ENCODE results near the gene C1orf21. TPM values are rescaled to one million over a fixed set of nuclear protein-coding genes. Genes with fewer than 3 reads are reported as not detected.

C1orf21 gene
- total and polyA plus RNA-seq, 2 donors (not counting 3 experiments of a cell fraction or from before 2014, with no cell fraction given): 0.79 to 8.5 TPM

- DNase-seq (ENCODE audit: low read depth, low spot score): no peak
- H2AFZ ChIP-seq (ENCODE audit: low read depth, low read length): no peak overlapping the region
- no peak overlapping the region for H3K4me3 ChIP-seq (replicated peaks in 1 of 3; ENCODE audit: insufficient read depth in 1 of 3, low read depth in 1 of 3, low read length in 3 of 3)
- FAIRE-seq: no peak
- H3K36me3 ChIP-seq (ENCODE audit: control insufficient read depth in 2 of 2, extremely low read depth in 1 of 2, insufficient read depth in 2 of 2, low read length in 2 of 2): no peaks in the 10 kb centered on the region
- H3K79me2 ChIP-seq (ENCODE audit: control insufficient read depth, insufficient read depth, low read length): no peaks in the 10 kb centered on the region
- ChIA-PET POLR2A (no interaction called here), CTCF (interaction anchor here (0.9 kb wide), 1 partner anchor 11 kb away, joined by 3 read pairs; no protein-coding TSS in a partner anchor)
- intact Hi-C loops (cut with micrococcal nuclease) (no loop called here), dilution Hi-C loops (cut with MboI; ENCODE audit: extremely low pct_ligation_motif_present, low sequenced_read_pairs) (no loop called here)
- no peaks in the 10 kb centered on the region for H3K4me1 ChIP-seq (ENCODE audit: control insufficient read depth, extremely low read depth, insufficient read depth, low read length)
- H4K20me1 ChIP-seq (replicated peaks; ENCODE audit: control insufficient read depth, extremely low read depth, insufficient read depth, low read length): no peaks in the 10 kb centered on the region
- no peak overlapping the region for H3K9ac ChIP-seq (replicated peaks; ENCODE audit: extremely low read depth, insufficient read depth, low read length)
- H3K9me3 ChIP-seq (replicated peaks; ENCODE audit: control insufficient read depth, insufficient read depth, low read length): no peaks in the 10 kb centered on the region
- no TSS peak for BruUV-seq (replicated peaks)
- no peaks in the 10 kb centered on the region for H3K27me3 ChIP-seq (ENCODE audit: control insufficient read depth in 2 of 2, insufficient read depth in 2 of 2, low read length in 2 of 2)
- no peaks in the 10 kb centered on the region for H3K9me1 ChIP-seq (replicated peaks; ENCODE audit: control insufficient read depth, extremely low read depth, insufficient read depth, low read length)
- H3K27ac ChIP-seq (ENCODE audit: insufficient read depth, low read depth, low read length): no peak overlapping the region
- H3K4me2 ChIP-seq (ENCODE audit: insufficient read depth, low read length): no peak overlapping the region
- TF ChIP-seq EZH2 (IDR thresholded peaks at IDR 0.05; ENCODE audit: borderline replicate concordance, low read depth, low read length, severe bottlenecking) (no peak), JUN (IDR thresholded peaks at IDR 0.05; ENCODE audit: borderline replicate concordance, insufficient read depth, insufficient read length, low read depth) (no peak), FOS (IDR thresholded peaks at IDR 0.05; ENCODE audit: borderline replicate concordance, insufficient read depth, low read length) (no peak), POLR2AphosphoS5 (IDR thresholded peaks at IDR 0.05; ENCODE audit: insufficient read depth, low read depth, low read length) (no peak)
These were observed 239.5 kb downstream of the C1orf21 start for GRCh38 chr1:184626076-184627006.

DNA sequence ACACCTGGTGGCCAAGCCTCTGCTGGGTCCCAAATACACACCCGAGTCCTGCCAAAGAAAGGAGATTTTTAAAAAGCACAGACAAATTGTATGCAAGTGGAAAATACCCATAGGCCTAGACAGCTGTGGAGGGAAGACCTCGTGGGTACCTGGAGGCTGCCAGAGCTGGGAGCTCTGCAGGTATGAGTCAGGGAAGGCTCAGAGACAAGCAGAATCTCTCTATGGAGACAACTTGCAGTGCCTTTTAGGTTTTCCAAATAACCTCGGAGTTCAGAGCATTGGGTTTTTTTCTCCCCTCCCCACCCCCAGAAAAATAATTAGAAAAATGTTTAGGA is 240.1 kb downstream of the C1orf21 start:
- FAIRE-seq (no peak), DNase-seq (ENCODE audit: low read depth, low spot score) (no peak)
- no peak for TF ChIP-seq EZH2 (IDR thresholded peaks at IDR 0.05; ENCODE audit: borderline replicate concordance, low read depth, low read length, severe bottlenecking)
- no peak for TF ChIP-seq POLR2A (IDR thresholded peaks at IDR 0.05; ENCODE audit: low read depth, low read length)
- TF ChIP-seq GATA2 (IDR thresholded peaks at IDR 0.05; ENCODE audit: insufficient read depth, insufficient read length, low read depth, low read length): no peak
- no peak for TF ChIP-seq MYC (IDR thresholded peaks at IDR 0.05; ENCODE audit: low read depth, low read length)
- no peak for TF ChIP-seq MAX (IDR thresholded peaks at IDR 0.05; ENCODE audit: insufficient read depth, insufficient read length)
- no peak for TF ChIP-seq POLR2AphosphoS5 (IDR thresholded peaks at IDR 0.05; ENCODE audit: insufficient read depth, low read depth, low read length)
- TF ChIP-seq FOS (IDR thresholded peaks at IDR 0.05; ENCODE audit: borderline replicate concordance, insufficient read depth, low read length): no peak
- TF ChIP-seq CTCF (IDR thresholded peaks at IDR 0.05; ENCODE audit: extremely low read depth in 1 of 2, insufficient read depth in 1 of 2, low read depth in 1 of 2, low read length in 2 of 2): no peak
- no peak for TF ChIP-seq JUN (IDR thresholded peaks at IDR 0.05; ENCODE audit: borderline replicate concordance, insufficient read depth, insufficient read length, low read depth)
- Histone ChIP-seq H3K9ac (replicated peaks; ENCODE audit: extremely low read depth, insufficient read depth, low read length) (no peak overlapping the region), H3K9me1 (replicated peaks; ENCODE audit: control insufficient read depth, extremely low read depth, insufficient read depth, low read length) (no peaks in the 10 kb centered on the region), H3K27me3 (ENCODE audit: control insufficient read depth in 2 of 2, insufficient read depth in 2 of 2, low read length in 2 of 2) (no peaks in the 10 kb centered on the region), H3K36me3 (ENCODE audit: control insufficient read depth in 2 of 2, extremely low read depth in 1 of 2, insufficient read depth in 2 of 2, low read length in 2 of 2) (no peaks in the 10 kb centered on the region), H3K4me3 (replicated peaks in 1 of 3; ENCODE audit: insufficient read depth in 1 of 3, low read depth in 1 of 3, low read length in 3 of 3) (no peak overlapping the region), H3K79me2 (ENCODE audit: control insufficient read depth, insufficient read depth, low read length) (no peaks in the 10 kb centered on the region), H3K4me1 (ENCODE audit: control insufficient read depth, extremely low read depth, insufficient read depth, low read length) (no peaks in the 10 kb centered on the region), H3K4me2 (ENCODE audit: insufficient read depth, low read length) (no peak overlapping the region), H2AFZ (ENCODE audit: low read depth, low read length) (no peak overlapping the region), H4K20me1 (replicated peaks; ENCODE audit: control insufficient read depth, extremely low read depth, insufficient read depth, low read length) (no peaks in the 10 kb centered on the region), H3K27ac (ENCODE audit: insufficient read depth, low read depth, low read length) (no peak overlapping the region), H3K9me3 (replicated peaks; ENCODE audit: control insufficient read depth, insufficient read depth, low read length) (no peaks in the 10 kb centered on the region)
- no TSS peak for BruUV-seq (replicated peaks)
- intact Hi-C loops (cut with micrococcal nuclease): no loop called here
- CTCF ChIA-PET: interaction anchor here (0.9 kb wide), 1 partner anchor 12 kb away, joined by 3 read pairs; no protein-coding TSS in a partner anchor
- POLR2A ChIA-PET: no interaction called here
- dilution Hi-C loops (cut with MboI; ENCODE audit: extremely low pct_ligation_motif_present, low sequenced_read_pairs): no loop called here
